ENCODE results near the gene DCHS2. TPM values are rescaled to one million over a fixed set of nuclear protein-coding genes. Genes with fewer than 3 reads are reported as not detected.

Gene DCHS2
- total RNA-seq, 4 donors from 2014 or later: 2.3 to 5.0 (median 3.2) TPM

DNA sequence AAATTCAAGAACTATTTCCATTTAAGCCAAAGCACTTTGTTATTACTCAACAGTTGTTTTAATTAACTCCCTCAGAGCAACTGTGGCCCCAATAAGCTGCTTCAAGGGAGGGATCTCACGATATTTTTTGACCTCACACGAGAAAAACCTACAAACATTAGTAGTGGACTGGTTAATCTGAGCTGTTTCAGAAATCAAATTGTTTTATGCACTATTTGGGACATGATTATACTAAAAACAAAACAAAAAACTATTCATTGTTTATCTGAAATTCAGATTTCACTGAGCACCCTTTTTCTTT, 74.3 kb downstream of the DCHS2 start:
- no peaks in the 10 kb centered on the region for H3K36me3 ChIP-seq
- peak overlapping the region; percentile 29 to 55 for H3K4me3 ChIP-seq
- TF ChIP-seq EP300 (IDR thresholded peaks at IDR 0.05): no peak
- TF ChIP-seq, protein P1, sequence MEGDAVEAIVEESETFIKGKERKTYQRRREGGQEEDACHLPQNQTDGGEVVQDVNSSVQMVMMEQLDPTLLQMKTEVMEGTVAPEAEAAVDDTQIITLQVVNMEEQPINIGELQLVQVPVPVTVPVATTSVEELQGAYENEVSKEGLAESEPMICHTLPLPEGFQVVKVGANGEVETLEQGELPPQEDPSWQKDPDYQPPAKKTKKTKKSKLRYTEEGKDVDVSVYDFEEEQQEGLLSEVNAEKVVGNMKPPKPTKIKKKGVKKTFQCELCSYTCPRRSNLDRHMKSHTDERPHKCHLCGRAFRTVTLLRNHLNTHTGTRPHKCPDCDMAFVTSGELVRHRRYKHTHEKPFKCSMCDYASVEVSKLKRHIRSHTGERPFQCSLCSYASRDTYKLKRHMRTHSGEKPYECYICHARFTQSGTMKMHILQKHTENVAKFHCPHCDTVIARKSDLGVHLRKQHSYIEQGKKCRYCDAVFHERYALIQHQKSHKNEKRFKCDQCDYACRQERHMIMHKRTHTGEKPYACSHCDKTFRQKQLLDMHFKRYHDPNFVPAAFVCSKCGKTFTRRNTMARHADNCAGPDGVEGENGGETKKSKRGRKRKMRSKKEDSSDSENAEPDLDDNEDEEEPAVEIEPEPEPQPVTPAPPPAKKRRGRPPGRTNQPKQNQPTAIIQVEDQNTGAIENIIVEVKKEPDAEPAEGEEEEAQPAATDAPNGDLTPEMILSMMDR (IDR thresholded peaks at IDR 0.05): no peak
- H3K9me3 ChIP-seq: no peaks in the 10 kb centered on the region
- peaks cover 0 to 19% (median 3%) of the 10 kb centered on the region in 3 donors for H3K4me1 ChIP-seq
- 7 to 38% methylated on average over 2 of the region's 2 CpGs for WGBS, 2 donors (ENCODE audit: low coverage in 1 of 2)
- ATAC-seq: no peak
- H3K27ac ChIP-seq: peak overlapping the region; percentile 43 to 80 (median 78)
- no peaks in the 10 kb centered on the region for H3K27me3 ChIP-seq

DNA sequence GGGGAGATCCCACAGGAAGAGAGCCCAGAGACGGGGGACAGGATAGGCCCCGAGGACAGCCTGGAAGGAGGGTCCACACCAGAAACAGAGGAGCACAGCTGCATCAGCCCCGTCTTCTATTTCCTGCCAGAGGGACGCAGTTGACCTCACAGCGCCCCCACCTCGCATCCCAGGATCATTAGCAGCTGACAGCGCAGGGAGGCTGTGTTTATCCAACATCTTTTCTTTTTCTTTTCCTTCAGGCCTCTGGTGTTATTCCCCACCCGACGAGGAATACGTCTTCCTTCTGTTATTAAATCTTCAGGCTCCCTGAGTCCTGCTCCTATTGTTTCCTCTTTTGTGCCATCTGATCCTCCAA, 75.4 kb downstream of the DCHS2 start:
- WGBS, 2 donors (ENCODE audit: low coverage in 1 of 2): 7% methylated on average over 10 of the region's 10 CpGs; no CpG with 5 or more reads in 1 of the 2 donors
- H3K4me1 ChIP-seq: peaks cover 0 to 19% (median 3%) of the 10 kb centered on the region in 3 donors
- no peak for TF ChIP-seq POLR2AphosphoS5 (IDR thresholded peaks at IDR 0.05)
- TF ChIP-seq EP300 (IDR thresholded peaks at IDR 0.05): no peak
- TF ChIP-seq POLR2A (IDR thresholded peaks at IDR 0.05): no peak
- TF ChIP-seq, protein P1 (IDR thresholded peaks at IDR 0.05): no peak
- H3K4me3 ChIP-seq: peak overlapping the region; percentile 29 to 55
- H3K9me3 ChIP-seq: no peaks in the 10 kb centered on the region
- no peaks in the 10 kb centered on the region for H3K27me3 ChIP-seq
- ATAC-seq: no peak
- H3K36me3 ChIP-seq: no peaks in the 10 kb centered on the region
- H3K27ac ChIP-seq: peak overlapping the region; percentile 43 to 80 (median 78)

DNA sequence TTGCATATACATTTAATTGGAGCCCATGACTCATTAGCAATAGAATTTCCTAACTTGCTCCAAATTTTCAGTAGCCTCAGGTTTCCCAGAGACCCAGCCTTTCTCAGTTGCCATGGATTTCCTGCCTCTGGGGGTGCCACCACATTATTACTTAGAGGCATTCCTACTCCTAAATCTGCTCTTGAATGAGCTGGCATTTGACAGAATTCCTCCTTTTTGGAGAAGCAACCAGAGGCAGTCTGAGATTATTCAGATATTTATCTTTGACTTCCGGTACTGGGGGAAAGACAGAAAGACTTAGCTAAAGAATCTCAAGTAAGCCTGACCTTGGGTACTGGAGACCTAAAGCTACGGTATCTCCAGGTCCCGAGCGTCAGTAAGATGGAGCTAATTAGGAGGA, 76.3 kb downstream of the DCHS2 start:
- no peak for ATAC-seq
- TF ChIP-seq POLR2A (IDR thresholded peaks at IDR 0.05) (no peak), EP300 (IDR thresholded peaks at IDR 0.05) (no peak), POLR2AphosphoS5 (IDR thresholded peaks at IDR 0.05) (no peak)
- TF ChIP-seq, protein P1 (IDR thresholded peaks at IDR 0.05): no peak
- Histone ChIP-seq H3K36me3 (no peaks in the 10 kb centered on the region), H3K27ac (no peak overlapping the region), H3K4me1 (peaks cover 0 to 19% (median 3%) of the 10 kb centered on the region in 3 donors), H3K27me3 (no peaks in the 10 kb centered on the region), H3K9me3 (no peaks in the 10 kb centered on the region), H3K4me3 (no peak overlapping the region)
- WGBS, 2 donors (ENCODE audit: low coverage in 1 of 2): 84% methylated on average over 4 of the region's 4 CpGs; no CpG with 5 or more reads in 1 of the 2 donors

DNA sequence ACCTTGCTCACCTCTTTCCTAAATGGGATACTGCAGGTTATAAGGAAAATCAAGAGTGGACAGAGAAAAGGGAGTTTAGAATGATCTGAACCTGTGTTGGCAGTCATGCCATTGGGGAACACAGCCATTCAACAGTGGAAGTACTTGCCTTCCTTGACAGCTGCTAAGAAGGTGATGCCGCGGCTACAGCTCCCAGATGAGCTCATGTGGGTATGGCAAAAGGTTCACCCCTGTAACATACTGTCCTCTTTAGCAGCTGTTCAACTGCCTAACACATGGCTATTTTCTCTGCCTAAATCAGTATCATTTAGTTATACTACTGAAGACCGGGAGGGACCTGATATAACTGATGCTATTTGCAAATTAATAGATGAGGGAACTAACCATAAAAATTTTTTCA, 76.8 kb downstream of the DCHS2 start:
- TF ChIP-seq, protein P1 (IDR thresholded peaks at IDR 0.05): no peak
- TF ChIP-seq POLR2A (IDR thresholded peaks at IDR 0.05) (no peak), POLR2AphosphoS5 (IDR thresholded peaks at IDR 0.05) (no peak)
- no peak for ATAC-seq
- peaks cover 0 to 19% (median 3%) of the 10 kb centered on the region in 3 donors for H3K4me1 ChIP-seq
- WGBS, 2 donors (ENCODE audit: low coverage in 1 of 2): 89 to 90% methylated on average over 2 to 3 of the region's 3 CpGs
- no peak overlapping the region for H3K4me3 ChIP-seq
- no peaks in the 10 kb centered on the region for H3K36me3 ChIP-seq
- H3K27ac ChIP-seq: no peak overlapping the region
- no peaks in the 10 kb centered on the region for H3K27me3 ChIP-seq
- no peaks in the 10 kb centered on the region for H3K9me3 ChIP-seq

DNA sequence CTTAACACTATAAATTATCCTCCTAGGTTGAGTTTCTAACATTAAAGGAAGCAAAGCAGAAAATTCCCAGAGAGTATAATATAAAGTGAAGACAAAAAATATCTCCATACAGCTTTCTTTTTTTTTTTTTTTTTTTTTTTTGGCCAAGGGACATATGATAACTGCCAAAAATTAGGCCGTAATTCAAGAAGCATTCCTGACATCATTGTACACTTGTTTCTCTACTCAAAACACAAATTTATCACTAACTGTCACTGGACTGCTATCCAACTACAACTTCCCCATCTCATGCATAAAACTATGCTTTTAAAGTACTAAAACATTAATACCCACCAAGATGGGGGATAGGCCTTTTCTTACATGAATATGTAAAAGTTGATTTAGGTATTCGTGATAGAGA, 77.2 kb downstream of the DCHS2 start:
- Histone ChIP-seq H3K9me3 (no peaks in the 10 kb centered on the region), H3K4me3 (no peak overlapping the region), H3K4me1 (peaks cover 0 to 19% (median 3%) of the 10 kb centered on the region in 3 donors), H3K27me3 (no peaks in the 10 kb centered on the region), H3K36me3 (no peaks in the 10 kb centered on the region), H3K27ac (no peak overlapping the region)
- TF ChIP-seq POLR2A (IDR thresholded peaks at IDR 0.05) (no peak), POLR2AphosphoS5 (IDR thresholded peaks at IDR 0.05) (no peak), EP300 (IDR thresholded peaks at IDR 0.05) (no peak)
- TF ChIP-seq, protein P1 (IDR thresholded peaks at IDR 0.05): no peak
- WGBS, 2 donors (ENCODE audit: low coverage in 1 of 2): 43 to 57% methylated on average over 1 to 2 of the region's 2 CpGs
- no peak for ATAC-seq
